K562 (cell line): Measurements from ENCODE around the gene NR1H2. TPM values are rescaled to one million over a fixed set of nuclear protein-coding genes. Genes with fewer than 3 reads are reported as not detected.
A peak's percentile ranks its signal among the peaks of the same experiment; 100 is the strongest.

Experiments used
- ATF1 ChIP-seq, 2 experiments: fragments of 450-650 bp in 1 of 2; IDR thresholded peaks; 2 replicates each; pipeline ENCODE4 v1.6.1; 2016; ENCODE audit warnings: missing compliant biosample characterization in 1 of 2, missing genetic modification characterization in 1 of 2
- BRCA1 ChIP-seq, 2 experiments: fragments of 450-650 bp in 1 of 2; sonication (generic) in 1 of 2; formaldehyde crosslinking in 1 of 2; IDR thresholded peaks; 2 replicates each; pipeline versions ENCODE4 v1.5.0 to v1.6.1; 2017 to 2020; ENCODE audit warnings: mild to moderate bottlenecking in 1 of 2, missing genetic modification reagents in 1 of 2
- NR4A1 ChIP-seq, 2 experiments: fragments of 250-450 bp in 1 of 2; fragments of 450-650 bp in 1 of 2; sonication (Bioruptor Pico) in 1 of 2; IDR thresholded peaks; 2 replicates each; pipeline versions ENCODE4 v1.4.0 to v1.6.1; 2016 to 2020; ENCODE audit warnings: mild to moderate bottlenecking in 2 of 2, missing compliant biosample characterization in 1 of 2, missing genetic modification characterization in 1 of 2, moderate library complexity in 1 of 2
- POLR2B ChIP-seq: fragments of 450-650 bp; IDR thresholded peaks from 2 replicates; pipeline ENCODE4 v1.6.1; 2018; ENCODE audit warnings: low read depth; ENCODE audit not compliant: partially characterized antibody
- SOX6 ChIP-seq: fragments of 450-650 bp; IDR thresholded peaks from 2 replicates; pipeline ENCODE4 v1.6.1; 2014; ENCODE audit warnings: mild to moderate bottlenecking
- TEAD2 ChIP-seq: fragments of 450-650 bp; IDR thresholded peaks from 2 replicates; pipeline ENCODE4 v1.6.1; 2016; ENCODE audit warnings: missing genetic modification characterization, control low read depth, missing compliant biosample characterization
- ZBTB40 ChIP-seq, 2 experiments: fragments of 450-650 bp in 1 of 2; sonication (generic) in 1 of 2; formaldehyde crosslinking in 1 of 2; IDR thresholded peaks; 2 replicates each; pipeline versions ENCODE4 v1.7.1 to v1.9.0; 2016 to 2022; ENCODE audit warnings: inconsistent platforms in 1 of 2, mild to moderate bottlenecking in 1 of 2, missing genetic modification reagents in 1 of 2
- polyA plus RNA-seq, 8 experiments: library from polyadenylated mRNA; depleted of rRNA in 4 of 8; stranded (reverse) in 5 of 8; unstranded in 3 of 8; fragments of >200 nt; fragmentation: Nextera tagmentation in 2 of 8; fragmentation: Illumina TruSeq in 1 of 8; extraction: Ambion mirVana in 2 of 8; extraction: Trizol in 1 of 8; gene quantifications; 2 replicates each; pipeline versions ENCODE4 v1.2.1 to v1.2.3, GENCODE V29; 2011 to 2014; ENCODE audit warnings: inconsistent platforms in 1 of 8, missing spikeins in 1 of 8
- total RNA-seq, 7 experiments: library from RNA; depleted of rRNA in 6 of 7; stranded (reverse); fragments of >200 nt in 6 of 7; fragmentation: Illumina TruSeq in 2 of 7; extraction: Trizol in 2 of 7; gene quantifications; 2 replicates each; pipeline versions ENCODE4 v1.2.1 to v1.2.3, GENCODE V29; 2011 to 2021; ENCODE audit warnings: low replicate concordance in 1 of 7

Gene NR1H2
- total and polyA plus RNA-seq, 9 of the 15 experiments (the other 6 are each of a cell fraction or from before 2014, with no cell fraction given) = 0.11 to 73.8 (median 24.0) TPM

- TF ChIP-seq ZBTB40 (IDR thresholded peaks at IDR 0.05) (peak; percentile 61), ZBTB40 (CRISPR knock-in tag; IDR thresholded peaks at IDR 0.05) (no peak), POLR2B (peak; percentile 61), NR4A1 (CRISPR knock-in tag; IDR thresholded peaks at IDR 0.05) (no peak), NR4A1 (tag; IDR thresholded peaks at IDR 0.05) (no peak), TEAD2 (no peak), ATF1 (CRISPR knock-in tag; IDR thresholded peaks at IDR 0.05) (peak; percentile 62; the same call in 1 of the 2 replicates), ATF1 (tag; IDR thresholded peaks at IDR 0.05) (peak; percentile 97), BRCA1 (IDR thresholded peaks at IDR 0.05) (no peak), BRCA1 (CRISPR knock-in tag; IDR thresholded peaks at IDR 0.05) (no peak), SOX6 (no peak)
Measured at GRCh38 chr19:50431343-50432220, 55.3 kb downstream of the NR1H2 start (continued).
